KMS-11 (cell line): ENCODE results near the gene RALGAPA2.

ENCODE experiments used
- H2AFZ ChIP-seq: fragments of 200-600 bp; sonication (generic); 2 replicates; pipeline ENCODE4 v1.6.1; 2016; ENCODE audit warnings: antibody characterized with exemption, mixed run types, low read depth
- H3K27ac ChIP-seq: fragments of 200-600 bp; sonication (generic); 2 replicates; pipeline ENCODE4 v1.6.1; 2016; ENCODE audit warnings: mild to moderate bottlenecking, mixed run types
- H3K27me3 ChIP-seq: fragments of 200-600 bp; sonication (generic); 2 replicates; pipeline ENCODE4 v1.6.1; 2017; ENCODE audit warnings: mild to moderate bottlenecking, low read depth, mixed run types, moderate library complexity; ENCODE audit not compliant: insufficient read depth
- H3K36me3 ChIP-seq: fragments of 200-600 bp; sonication (generic); 2 replicates; pipeline ENCODE4 v1.6.1; 2017; ENCODE audit warnings: mild to moderate bottlenecking, mixed run types; ENCODE audit not compliant: insufficient read depth
- H3K4me1 ChIP-seq: fragments of 200-600 bp; sonication (generic); 2 replicates; pipeline ENCODE4 v1.6.1; 2016; ENCODE audit warnings: mild to moderate bottlenecking, low read depth, mixed run types; ENCODE audit not compliant: poor library complexity, severe bottlenecking
- H3K4me2 ChIP-seq: fragments of 200-600 bp; sonication (generic); 2 replicates; pipeline ENCODE4 v1.7.0; 2016; ENCODE audit warnings: mild to moderate bottlenecking, mixed run types
- H3K4me3 ChIP-seq: fragments of 200-600 bp; sonication (generic); IDR thresholded peaks from 2 replicates; pipeline ENCODE4 v1.6.1; 2017; ENCODE audit warnings: low read depth, low read length, mixed read lengths; ENCODE audit not compliant: insufficient read depth
- H3K79me2 ChIP-seq: fragments of 200-600 bp; sonication (generic); 2 replicates; pipeline ENCODE4 v1.6.1; 2016; ENCODE audit warnings: low read depth, mixed run types; ENCODE audit not compliant: insufficient read depth
- H3K9ac ChIP-seq: fragments of 200-600 bp; sonication (generic); 2 replicates; pipeline ENCODE4 v1.6.1; 2016; ENCODE audit warnings: mild to moderate bottlenecking, mixed run types
- H4K20me1 ChIP-seq: fragments of 200-600 bp; sonication (generic); 2 replicates; pipeline ENCODE4 v1.6.1; 2016; ENCODE audit warnings: mild to moderate bottlenecking, mixed run types; ENCODE audit not compliant: insufficient read depth
- CTCF ChIP-seq: fragments of 200-600 bp; sonication (generic); conservative IDR thresholded peaks from 2 replicates; pipeline ENCODE4 v1.6.1; 2017; ENCODE audit warnings: low read depth, mild to moderate bottlenecking, antibody characterized with exemption, low read length, moderate library complexity, mixed read lengths

The RALGAPA2 gene

GRCh38 chr20:20627471-20627870, 85.0 kb downstream of the RALGAPA2 start:
- no peaks in the 10 kb centered on the region for H3K4me1 ChIP-seq
- H3K27me3 ChIP-seq = no peaks in the 10 kb centered on the region
- H3K79me2 ChIP-seq = no peaks in the 10 kb centered on the region
- no peak overlapping the region for H2AFZ ChIP-seq
- no peaks in the 10 kb centered on the region for H4K20me1 ChIP-seq
- no peak overlapping the region for H3K27ac ChIP-seq
- H3K9ac ChIP-seq = no peak overlapping the region
- H3K4me2 ChIP-seq = no peak overlapping the region
- H3K36me3 ChIP-seq = no peaks in the 10 kb centered on the region
- no peak for TF ChIP-seq CTCF
- no peak overlapping the region for H3K4me3 ChIP-seq

GRCh38 chr20:20624914-20625313, 87.5 kb downstream of the RALGAPA2 start:
- H3K27ac ChIP-seq = no peak overlapping the region
- H2AFZ ChIP-seq = no peak overlapping the region
- no peak for TF ChIP-seq CTCF
- H3K4me2 ChIP-seq = no peak overlapping the region
- no peaks in the 10 kb centered on the region for H3K36me3 ChIP-seq
- H3K4me1 ChIP-seq = no peaks in the 10 kb centered on the region
- no peak overlapping the region for H3K4me3 ChIP-seq
- H3K9ac ChIP-seq = no peak overlapping the region
- no peaks in the 10 kb centered on the region for H3K27me3 ChIP-seq
- no peaks in the 10 kb centered on the region for H3K79me2 ChIP-seq
- no peaks in the 10 kb centered on the region for H4K20me1 ChIP-seq

- Histone ChIP-seq H3K36me3 (no peaks in the 10 kb centered on the region), H2AFZ (no peak overlapping the region), H3K4me3 (no peak overlapping the region), H3K4me1 (no peaks in the 10 kb centered on the region), H4K20me1 (no peaks in the 10 kb centered on the region), H3K27ac (no peak overlapping the region), H3K79me2 (no peaks in the 10 kb centered on the region), H3K27me3 (no peaks in the 10 kb centered on the region), H3K4me2 (no peak overlapping the region), H3K9ac (no peak overlapping the region)
- TF ChIP-seq CTCF = no peak
Measured at GRCh38 chr20:20621195-20621594, 91.2 kb downstream of the RALGAPA2 start.

GRCh38 chr20:20614391-20614790, 98.1 kb downstream of the RALGAPA2 start:
- Histone ChIP-seq H3K79me2 (no peaks in the 10 kb centered on the region), H3K4me1 (no peaks in the 10 kb centered on the region), H3K27me3 (no peaks in the 10 kb centered on the region), H3K4me3 (no peak overlapping the region), H2AFZ (no peak overlapping the region), H3K9ac (no peak overlapping the region), H3K4me2 (no peak overlapping the region), H3K27ac (no peak overlapping the region), H3K36me3 (no peaks in the 10 kb centered on the region), H4K20me1 (no peaks in the 10 kb centered on the region)
- TF ChIP-seq CTCF = no peak
